Activated naive CD4-positive, alpha-beta T cell treated with anti-CD3 and anti-CD28 coated beads for 36 hours (primary cell): ENCODE measurements around the gene ZNF275. TPM values are rescaled to one million over a fixed set of nuclear protein-coding genes. Genes with fewer than 3 reads are reported as not detected.

Experiments
- CTCF ChIA-PET: fragments of 350-600 bp; sonication (Branson Sonifier 250); formaldehyde crosslinking; loops from one replicate; lab custom pipeline; 2021; ENCODE audit warnings: antibody characterized with exemption; lab: Charles Lee
- DNase-seq: peaks from one replicate; pipeline ENCODE4 v3.0.0-alpha.2; 2020
- H3K27ac Mint-ChIP-seq: one replicate; pipeline ENCODE4 v1.8.0; 2021; ENCODE audit warnings: mild to moderate bottlenecking, mixed read lengths
- H3K27me3 Mint-ChIP-seq: one replicate; pipeline ENCODE4 v1.8.0; 2021; ENCODE audit warnings: low read depth, mixed read lengths
- H3K36me3 Mint-ChIP-seq: one replicate; pipeline ENCODE4 v1.8.0; 2021; ENCODE audit warnings: low read depth, mixed read lengths
- H3K4me1 Mint-ChIP-seq: one replicate; pipeline ENCODE4 v1.8.0; 2021; ENCODE audit warnings: low read depth, mixed read lengths
- H3K4me3 Mint-ChIP-seq: one replicate; pipeline ENCODE4 v1.8.0; 2021; ENCODE audit warnings: mild to moderate bottlenecking, moderate library complexity, mixed read lengths
- H3K9me3 Mint-ChIP-seq: one replicate; pipeline ENCODE4 v1.8.0; 2021; ENCODE audit warnings: mixed read lengths
- intact Hi-C: fragments of 100-400 bp; cut with micrococcal nuclease; formaldehyde crosslinking; loops from one replicate; pipeline ENCODE4 v1.15.1; 2023
- total RNA-seq, 2 experiments: library from RNA; stranded (reverse); gene quantifications; one replicate each; pipeline ENCODE4 v1.2.3, GENCODE V29; 2021

Gene ZNF275
- total RNA-seq, 2 experiments from 2014 or later: 10.8 to 11.5 TPM

GRCh38 chrX:153371256-153371655, 37.3 kb downstream of the ZNF275 start:
- intact Hi-C loops: loop anchor here (2.0 to 5.0 kb wide), 2 partner anchors 34 to 339 kb away; no protein-coding TSS in a partner anchor
- peaks cover 5% of the 10 kb centered on the region for H3K4me1 Mint-ChIP-seq
- no peaks in the 10 kb centered on the region for H3K36me3 Mint-ChIP-seq
- no peaks in the 10 kb centered on the region for H3K9me3 Mint-ChIP-seq
- no peak for DNase-seq
- CTCF ChIA-PET: interaction anchor here (0.6 kb wide), 1 partner anchor 392 kb away, joined by 4 read pairs; no protein-coding TSS in a partner anchor
- no peaks in the 10 kb centered on the region for H3K27me3 Mint-ChIP-seq
- no peak overlapping the region for H3K27ac Mint-ChIP-seq
- H3K4me3 Mint-ChIP-seq: no peak overlapping the region

DNA sequence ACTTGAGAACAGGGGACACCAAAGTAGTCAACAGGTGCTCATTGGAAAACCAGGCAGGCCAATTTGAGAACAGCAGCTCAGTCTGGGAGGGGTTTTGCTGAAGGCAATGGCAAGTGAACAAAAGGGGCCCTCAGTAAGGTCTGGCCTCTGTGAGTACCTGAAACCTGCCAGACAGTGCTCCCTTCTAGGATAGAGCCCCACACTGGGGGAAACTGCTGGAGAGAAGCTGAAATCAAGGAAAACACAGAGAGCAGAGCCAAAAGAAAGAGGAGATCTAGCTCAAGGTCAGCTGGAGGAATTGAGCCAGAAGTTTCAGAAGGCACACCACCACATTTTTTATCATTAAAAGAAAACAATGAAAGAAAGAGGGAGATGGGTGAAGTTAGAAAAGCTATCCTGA, 39.0 kb downstream of the ZNF275 start:
- Mint-ChIP-seq H3K27me3 (no peaks in the 10 kb centered on the region), H3K9me3 (no peaks in the 10 kb centered on the region), H3K4me3 (no peak overlapping the region), H3K27ac (no peak overlapping the region), H3K36me3 (no peaks in the 10 kb centered on the region), H3K4me1 (peaks cover 5% of the 10 kb centered on the region)
- CTCF ChIA-PET: no interaction called here
- DNase-seq: no peak
- intact Hi-C loops: loop anchor here (5.0 kb wide), 1 partner anchor 341 kb away; no protein-coding TSS in a partner anchor

GRCh38 chrX:153374426-153374825, 40.5 kb downstream of the ZNF275 start:
- Mint-ChIP-seq H3K4me1 (peaks cover 5% of the 10 kb centered on the region), H3K36me3 (no peaks in the 10 kb centered on the region), H3K27me3 (no peaks in the 10 kb centered on the region), H3K9me3 (no peaks in the 10 kb centered on the region), H3K27ac (no peak overlapping the region), H3K4me3 (no peak overlapping the region)
- CTCF ChIA-PET: no interaction called here
- intact Hi-C loops: loop anchor here (5.0 kb wide), 1 partner anchor 342 kb away; no protein-coding TSS in a partner anchor
- DNase-seq: peak; percentile 8

- Mint-ChIP-seq H3K27ac (no peak overlapping the region), H3K4me1 (peaks cover 4% of the 10 kb centered on the region), H3K4me3 (no peak overlapping the region), H3K9me3 (no peaks in the 10 kb centered on the region), H3K36me3 (no peaks in the 10 kb centered on the region), H3K27me3 (no peaks in the 10 kb centered on the region)
- no peak for DNase-seq
- CTCF ChIA-PET: no interaction called here
- intact Hi-C loops: no loop called here
Measured at GRCh38 chrX:153375571-153375970, 41.6 kb downstream of the ZNF275 start.

GRCh38 chrX:153377727-153378126, 43.8 kb downstream of the ZNF275 start:
- CTCF ChIA-PET: no interaction called here
- intact Hi-C loops: no loop called here
- DNase-seq: no peak
- H3K36me3 Mint-ChIP-seq: no peaks in the 10 kb centered on the region
- no peaks in the 10 kb centered on the region for H3K27me3 Mint-ChIP-seq
- H3K27ac Mint-ChIP-seq: no peak overlapping the region
- H3K9me3 Mint-ChIP-seq: no peaks in the 10 kb centered on the region
- H3K4me3 Mint-ChIP-seq: no peak overlapping the region
- H3K4me1 Mint-ChIP-seq: no peaks in the 10 kb centered on the region

GRCh38 chrX:153378607-153379006, 44.7 kb downstream of the ZNF275 start:
- CTCF ChIA-PET: no interaction called here
- Mint-ChIP-seq H3K27ac (no peak overlapping the region), H3K36me3 (no peaks in the 10 kb centered on the region), H3K9me3 (no peaks in the 10 kb centered on the region), H3K27me3 (no peaks in the 10 kb centered on the region), H3K4me3 (no peak overlapping the region), H3K4me1 (no peaks in the 10 kb centered on the region)
- intact Hi-C loops: no loop called here
- DNase-seq: no peak

DNA sequence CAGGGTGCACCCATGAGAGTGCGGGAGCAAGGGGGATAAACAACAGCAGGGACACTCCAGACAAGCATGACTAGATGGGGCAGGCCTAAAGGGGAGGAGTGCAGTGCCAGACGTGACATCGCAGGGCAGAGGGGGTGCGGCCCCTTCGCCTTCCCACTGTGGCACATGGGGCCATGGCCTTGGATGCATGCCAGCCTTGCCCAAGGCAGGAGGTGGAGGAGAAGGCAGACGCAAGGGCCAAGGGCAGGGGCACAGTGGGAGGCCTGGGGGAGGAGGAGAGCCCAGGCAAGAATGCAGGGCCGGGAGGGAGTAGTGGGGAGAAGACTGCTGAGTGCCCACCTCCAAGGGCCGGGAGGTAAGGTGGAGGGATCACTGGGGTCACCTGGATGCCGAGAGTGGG, 45.6 kb downstream of the ZNF275 start:
- Mint-ChIP-seq H3K4me1 (no peaks in the 10 kb centered on the region), H3K4me3 (no peak overlapping the region), H3K27me3 (no peaks in the 10 kb centered on the region), H3K27ac (no peak overlapping the region), H3K9me3 (no peaks in the 10 kb centered on the region), H3K36me3 (no peaks in the 10 kb centered on the region)
- intact Hi-C loops: no loop called here
- no peak for DNase-seq
- CTCF ChIA-PET: no interaction called here

- Mint-ChIP-seq H3K4me3 (no peak overlapping the region), H3K27me3 (no peaks in the 10 kb centered on the region), H3K9me3 (no peaks in the 10 kb centered on the region), H3K4me1 (no peaks in the 10 kb centered on the region), H3K27ac (no peak overlapping the region), H3K36me3 (no peaks in the 10 kb centered on the region)
- intact Hi-C loops: no loop called here
- CTCF ChIA-PET: no interaction called here
- DNase-seq: no peak
Measured at GRCh38 chrX:153379971-153380581, 46.1 kb downstream of the ZNF275 start.

DNA sequence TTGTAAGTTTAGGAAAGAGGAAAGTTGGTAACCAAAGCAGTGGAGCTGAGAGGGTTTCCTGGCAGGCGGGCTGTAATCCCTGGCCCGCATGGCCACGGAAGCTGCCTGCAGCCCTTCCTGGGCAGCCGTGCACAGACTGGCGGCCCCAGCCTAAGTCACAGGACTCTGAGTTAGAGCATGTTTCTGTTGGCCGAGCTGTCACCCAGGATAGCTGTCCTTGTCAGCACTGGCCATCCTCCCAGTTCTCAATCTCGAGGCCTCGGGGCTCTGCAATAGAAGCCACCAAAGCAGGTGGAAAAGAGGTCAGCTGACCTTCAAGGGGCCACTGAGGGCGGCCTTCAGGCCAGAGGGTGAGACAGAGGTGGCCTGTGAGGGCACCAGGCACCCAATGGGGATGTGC, 46.7 kb downstream of the ZNF275 start:
- no peaks in the 10 kb centered on the region for H3K4me1 Mint-ChIP-seq
- no peak overlapping the region for H3K4me3 Mint-ChIP-seq
- CTCF ChIA-PET: no interaction called here
- H3K27ac Mint-ChIP-seq: no peak overlapping the region
- no peaks in the 10 kb centered on the region for H3K27me3 Mint-ChIP-seq
- intact Hi-C loops: no loop called here
- no peaks in the 10 kb centered on the region for H3K36me3 Mint-ChIP-seq
- no peak for DNase-seq
- no peaks in the 10 kb centered on the region for H3K9me3 Mint-ChIP-seq

- peak; percentile 44 for DNase-seq
- H3K4me3 Mint-ChIP-seq: no peak overlapping the region
- H3K27ac Mint-ChIP-seq: no peak overlapping the region
- intact Hi-C loops: loop anchor here (2.0 kb wide), 1 partner anchor 423 kb away; no protein-coding TSS in a partner anchor
- no peaks in the 10 kb centered on the region for H3K36me3 Mint-ChIP-seq
- no peaks in the 10 kb centered on the region for H3K27me3 Mint-ChIP-seq
- no peaks in the 10 kb centered on the region for H3K9me3 Mint-ChIP-seq
- CTCF ChIA-PET: no interaction called here
- no peaks in the 10 kb centered on the region for H3K4me1 Mint-ChIP-seq
Measured at GRCh38 chrX:153381684-153382532, 48.0 kb downstream of the ZNF275 start.

- DNase-seq: no peak
- Mint-ChIP-seq H3K27ac (no peak overlapping the region), H3K4me3 (no peak overlapping the region), H3K27me3 (no peaks in the 10 kb centered on the region), H3K9me3 (no peaks in the 10 kb centered on the region), H3K36me3 (no peaks in the 10 kb centered on the region), H3K4me1 (no peaks in the 10 kb centered on the region)
- intact Hi-C loops: loop anchor here (2.0 kb wide), 1 partner anchor 424 kb away; no protein-coding TSS in a partner anchor
- CTCF ChIA-PET: no interaction called here
Measured at GRCh38 chrX:153382563-153383482, 48.9 kb downstream of the ZNF275 start.

DNA sequence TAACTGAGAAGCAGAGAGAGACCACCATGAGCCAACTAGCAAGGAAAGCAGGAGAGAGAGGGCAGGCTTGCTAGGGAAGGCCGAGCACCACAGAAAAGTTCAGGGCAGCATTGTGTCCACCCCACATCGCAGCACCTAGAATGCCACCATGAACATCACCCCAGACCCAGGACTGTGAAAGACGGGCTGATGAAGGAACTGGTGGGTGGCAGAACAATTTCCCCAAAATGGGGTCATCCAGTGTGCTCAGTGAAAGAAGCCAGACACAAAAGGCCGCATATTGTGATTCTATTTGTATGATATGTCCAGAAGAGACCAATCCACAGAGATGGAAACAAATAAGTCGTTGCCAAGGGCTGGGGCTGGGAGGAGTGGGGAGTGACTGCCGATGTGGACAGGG, 50.4 kb downstream of the ZNF275 start:
- H3K36me3 Mint-ChIP-seq: no peaks in the 10 kb centered on the region
- CTCF ChIA-PET: no interaction called here
- H3K27me3 Mint-ChIP-seq: no peaks in the 10 kb centered on the region
- no peak overlapping the region for H3K27ac Mint-ChIP-seq
- H3K4me3 Mint-ChIP-seq: no peak overlapping the region
- no peaks in the 10 kb centered on the region for H3K4me1 Mint-ChIP-seq
- intact Hi-C loops: no loop called here
- no peaks in the 10 kb centered on the region for H3K9me3 Mint-ChIP-seq
- no peak for DNase-seq
